H7 (cell line): ENCODE measurements around the gene LASP1. TPM values are rescaled to one million over a fixed set of nuclear protein-coding genes. Genes with fewer than 3 reads are reported as not detected.
A peak's percentile ranks its signal among the peaks of the same experiment; 100 is the strongest.
"Not testable (repeated sequence)": the region's sequence is repeated elsewhere in the genome, so short reads cannot be mapped to it uniquely, and the experiment has no call there.

Source experiments
- DNase-seq: peaks from one replicate; pipeline ENCODE4 v3.0.0; 2012
- H3K27me3 ChIP-seq: 2 replicates; pipeline ENCODE4 v1.6.0; 2011; ENCODE audit warnings: mild to moderate bottlenecking, low read length; ENCODE audit not compliant: control insufficient read depth, insufficient read depth
- H3K36me3 ChIP-seq: replicated peaks from 2 replicates; pipeline ENCODE4 v1.5.1; 2011; ENCODE audit warnings: low read length; ENCODE audit not compliant: control insufficient read depth, insufficient read depth
- H3K4me3 ChIP-seq: 2 replicates; pipeline ENCODE4 v1.5.1; 2011; ENCODE audit warnings: low read depth, mild to moderate bottlenecking, control low read depth, low read length, moderate library complexity; ENCODE audit not compliant: insufficient read depth
- total RNA-seq: library from RNA; depleted of rRNA; stranded (reverse); fragments of >200 nt; shearing (Covaris generic); gene quantifications from 2 replicates; pipeline ENCODE4 v1.2.3, GENCODE V29; 2014

Gene LASP1
- total RNA-seq, 1 experiment from 2014 or later, result 149 TPM

- H3K4me3 ChIP-seq, result no peak overlapping the region
- H3K36me3 ChIP-seq, result peaks cover 13% of the 10 kb centered on the region
- no peaks in the 10 kb centered on the region for H3K27me3 ChIP-seq
- DNase-seq, result no peak
Observed at GRCh38 chr17:38904892-38905291, 35.0 kb downstream of the LASP1 start.

DNA sequence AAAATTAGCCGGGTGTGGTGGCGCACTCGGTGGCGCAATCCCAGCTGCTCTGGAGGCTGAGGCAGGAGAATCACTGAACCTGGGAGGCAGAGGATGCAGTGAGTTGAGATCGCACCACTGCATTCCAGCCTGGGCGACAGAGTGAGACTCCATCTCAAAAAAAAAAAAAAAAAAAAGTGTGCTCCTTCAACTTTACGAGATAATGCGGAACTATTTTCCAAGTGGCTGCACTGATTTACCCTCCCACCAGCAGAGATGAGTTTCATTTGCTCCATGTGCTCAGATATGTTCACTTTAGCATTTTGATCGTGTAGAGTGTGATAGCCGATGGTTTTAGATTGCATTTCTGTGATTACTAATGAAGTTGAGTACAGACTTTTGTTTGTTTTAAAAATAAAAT is 35.5 kb downstream of the LASP1 start:
- H3K4me3 ChIP-seq, result no peak overlapping the region
- peaks cover 13% of the 10 kb centered on the region for H3K36me3 ChIP-seq
- no peak for DNase-seq
- H3K27me3 ChIP-seq, result no peaks in the 10 kb centered on the region

GRCh38 chr17:38906460-38907228 is 36.8 kb downstream of the LASP1 start:
- peak; percentile 36 for DNase-seq
- Histone ChIP-seq H3K27me3 (no peaks in the 10 kb centered on the region), H3K4me3 (no peak overlapping the region), H3K36me3 (peaks cover 11% of the 10 kb centered on the region)

DNA sequence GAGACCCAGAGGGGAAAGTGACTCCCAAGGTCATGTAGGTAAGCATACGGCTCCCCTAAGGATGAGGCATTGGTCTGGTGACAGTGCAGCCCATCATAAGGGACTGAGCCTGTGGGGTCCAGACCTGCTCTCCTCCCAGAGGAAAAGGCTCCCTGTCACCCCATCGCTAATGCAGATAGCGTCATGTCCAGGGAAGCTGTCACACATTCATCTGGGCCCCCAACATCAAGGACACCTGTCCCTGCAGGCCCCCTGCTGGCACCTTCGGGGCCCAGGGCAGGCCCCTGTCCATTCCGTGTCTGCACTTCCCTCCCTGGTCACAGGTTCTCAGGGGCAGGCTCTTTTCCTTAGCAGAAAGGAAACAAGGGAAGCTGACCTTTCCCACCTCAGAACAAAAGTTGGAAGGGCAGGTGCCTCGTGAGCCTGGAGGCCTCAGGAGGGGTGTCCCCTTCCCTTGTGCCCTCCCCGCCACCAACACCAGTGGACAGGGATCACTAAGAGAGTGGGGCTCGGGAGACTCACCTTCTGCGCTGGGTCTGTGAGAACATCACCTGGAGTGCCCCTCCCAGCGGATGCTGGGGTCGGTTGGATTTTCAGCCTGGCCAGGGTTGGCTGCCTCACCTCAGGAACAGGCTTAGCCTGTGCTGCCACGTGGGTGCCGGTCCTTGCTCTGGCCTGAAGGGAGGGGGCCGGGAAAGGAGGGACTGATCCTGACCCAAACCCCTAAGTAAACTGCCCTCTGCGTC is 38.2 kb downstream of the LASP1 start:
- peak; percentile 59 for DNase-seq
- H3K27me3 ChIP-seq, result no peaks in the 10 kb centered on the region
- H3K36me3 ChIP-seq, result peaks cover 12% of the 10 kb centered on the region
- H3K4me3 ChIP-seq, result no peak overlapping the region

DNA sequence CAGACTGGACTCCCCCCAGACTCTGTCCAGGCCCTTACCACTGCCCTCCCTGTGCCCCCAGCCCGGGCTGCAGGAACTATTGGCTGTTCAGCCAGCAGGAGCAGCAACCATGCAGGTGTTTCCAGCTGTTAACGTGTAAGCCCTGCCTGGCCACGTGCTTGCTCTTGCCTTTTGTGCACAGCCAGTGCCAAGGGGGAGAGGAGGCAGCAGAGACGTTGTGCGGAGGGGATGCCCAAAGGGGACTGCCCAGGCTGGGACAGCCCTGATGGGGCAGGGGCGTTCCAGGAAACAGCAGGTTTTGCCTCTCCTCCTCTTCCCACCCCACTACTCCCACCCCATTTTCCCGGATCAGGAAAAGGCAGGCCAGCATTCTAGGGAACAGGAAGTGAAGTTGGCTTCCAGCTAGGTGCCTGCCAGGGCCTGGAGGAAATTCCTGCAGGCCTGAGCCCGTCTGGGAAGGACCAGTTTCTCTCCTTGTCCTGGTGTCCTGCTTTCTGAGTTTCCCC is 38.9 kb downstream of the LASP1 start:
- peak; percentile 66 for DNase-seq
- Histone ChIP-seq H3K36me3 (peaks cover 7% of the 10 kb centered on the region), H3K4me3 (no peak overlapping the region), H3K27me3 (no peaks in the 10 kb centered on the region)

DNA sequence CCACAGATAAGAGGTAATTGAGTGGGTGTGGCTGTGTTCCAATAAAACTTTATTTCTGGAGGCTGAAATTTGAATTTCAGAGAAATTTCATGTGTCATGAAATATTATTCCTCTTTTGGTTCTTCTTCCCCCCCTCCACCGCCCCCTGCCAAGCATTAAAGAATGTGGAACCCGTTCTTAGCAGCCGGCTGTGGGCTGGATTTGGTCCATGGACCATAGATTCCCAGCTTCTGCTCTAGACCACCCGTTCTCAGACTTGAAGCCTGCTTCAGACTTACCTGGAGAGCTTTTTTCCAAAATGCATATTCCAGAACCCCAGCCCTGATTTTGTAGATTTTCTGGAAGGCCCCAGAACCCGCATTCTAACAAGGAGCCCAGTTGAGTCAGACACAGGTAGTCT is 40.5 kb downstream of the LASP1 start:
- Histone ChIP-seq H3K4me3 (no peak overlapping the region), H3K27me3 (no peaks in the 10 kb centered on the region), H3K36me3 (peaks cover 19% of the 10 kb centered on the region)
- DNase-seq, result no peak

DNA sequence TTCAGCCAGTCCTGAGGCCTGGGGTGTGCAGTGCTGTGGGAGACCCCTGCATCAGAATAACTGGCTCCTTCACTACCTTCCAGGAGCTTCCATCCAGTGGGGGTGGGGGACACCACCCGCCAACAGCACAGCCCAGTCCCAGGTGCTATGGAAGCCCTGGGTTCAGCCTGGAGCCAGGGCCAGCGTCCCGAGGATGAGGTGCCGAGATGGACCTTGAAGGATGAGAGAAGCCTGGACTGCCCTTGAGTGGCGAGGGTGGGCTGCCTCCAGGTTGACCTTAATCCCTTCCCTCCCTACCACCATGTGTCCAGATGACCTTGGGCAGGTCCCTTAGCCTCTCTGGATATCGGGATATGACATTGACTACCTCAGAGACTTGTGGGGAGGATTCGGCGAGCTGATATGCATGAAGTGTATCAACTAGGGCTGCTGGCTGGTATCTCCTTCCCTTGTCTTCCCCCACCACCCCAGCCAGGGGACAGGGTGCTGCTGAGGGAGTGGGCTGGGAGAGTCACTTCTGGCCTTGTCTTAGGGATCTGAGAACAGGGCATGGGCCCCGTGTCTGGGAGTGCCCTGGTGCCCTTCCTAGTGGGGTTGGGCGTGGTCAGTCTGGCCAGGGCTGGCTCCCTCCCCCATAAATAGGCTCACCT is 41.3 kb downstream of the LASP1 start:
- no peak overlapping the region for H3K4me3 ChIP-seq
- peaks cover 23% of the 10 kb centered on the region for H3K36me3 ChIP-seq
- H3K27me3 ChIP-seq, result no peaks in the 10 kb centered on the region
- peak; percentile 27 for DNase-seq

- H3K4me3 ChIP-seq, H3K27me3 ChIP-seq, DNase-seq: not testable (repeated sequence)
- H3K36me3 ChIP-seq, result peaks cover 23% of the 10 kb centered on the region
Observed at GRCh38 chr17:38911731-38912081, 41.8 kb downstream of the LASP1 start.

DNA sequence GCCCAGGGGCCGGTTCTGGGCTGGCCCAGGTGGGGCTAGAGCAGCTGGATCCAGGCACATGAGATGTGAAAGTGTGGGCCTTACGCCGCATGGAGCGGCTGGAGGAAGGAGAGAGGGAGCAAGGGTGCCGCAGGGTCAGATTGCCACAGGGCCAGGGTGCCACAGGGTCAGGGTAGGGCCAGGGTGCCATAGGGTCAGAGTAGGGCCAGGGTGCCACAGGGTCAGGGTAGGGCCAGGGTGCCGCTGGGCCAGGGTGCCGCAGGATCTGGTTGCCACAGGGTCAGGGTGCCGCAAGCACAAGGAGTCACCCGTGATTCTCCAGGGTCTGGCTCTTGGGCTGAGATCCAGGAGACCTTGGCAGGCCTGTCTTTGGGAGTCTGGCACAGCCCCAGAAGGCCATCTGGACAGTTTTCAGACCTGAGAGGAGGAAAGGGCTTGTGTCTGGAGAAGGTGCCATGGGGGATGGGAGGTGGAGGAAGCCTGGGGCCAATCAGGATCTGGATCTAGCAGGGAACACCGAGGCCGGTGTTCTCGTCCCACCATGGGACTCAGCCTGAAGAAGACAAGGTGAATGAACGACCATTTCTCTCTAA is 42.5 kb downstream of the LASP1 start:
- Histone ChIP-seq H3K36me3 (peaks cover 23% of the 10 kb centered on the region), H3K27me3 (no peaks in the 10 kb centered on the region), H3K4me3 (no peak overlapping the region)
- DNase-seq, result peak; percentile 27

GRCh38 chr17:38914741-38915638 is 45.1 kb downstream of the LASP1 start:
- peak; percentile 76 for DNase-seq
- Histone ChIP-seq H3K36me3 (peaks cover 32% of the 10 kb centered on the region), H3K27me3 (no peaks in the 10 kb centered on the region), H3K4me3 (no peak overlapping the region)

GRCh38 chr17:38915639-38915995 is 45.8 kb downstream of the LASP1 start:
- H3K27me3 ChIP-seq, result no peaks in the 10 kb centered on the region
- H3K36me3 ChIP-seq, result peaks cover 32% of the 10 kb centered on the region
- DNase-seq, result no peak
- no peak overlapping the region for H3K4me3 ChIP-seq

DNA sequence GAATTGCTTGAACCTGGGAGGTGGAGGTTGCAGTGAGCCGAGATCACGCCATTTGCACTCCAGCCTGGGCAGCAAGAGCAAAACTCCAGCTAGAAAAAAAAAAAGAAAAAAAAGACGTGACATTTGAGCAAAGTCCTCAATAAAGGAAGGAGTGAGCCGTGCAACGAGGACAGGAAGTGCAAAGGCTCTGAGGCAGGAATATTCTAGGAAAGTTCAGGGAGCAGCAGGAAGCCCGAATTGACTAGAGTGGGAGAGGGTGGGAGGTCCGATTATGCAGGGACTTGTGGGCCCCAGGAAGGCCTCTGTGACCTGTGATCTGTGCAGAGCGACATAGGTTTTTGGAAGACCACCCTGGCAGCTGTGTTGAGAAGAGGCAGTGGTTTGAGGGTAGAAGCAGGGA is 46.9 kb downstream of the LASP1 start:
- Histone ChIP-seq H3K27me3 (no peaks in the 10 kb centered on the region), H3K4me3 (no peak overlapping the region), H3K36me3 (peaks cover 30% of the 10 kb centered on the region)
- DNase-seq, result no peak

DNA sequence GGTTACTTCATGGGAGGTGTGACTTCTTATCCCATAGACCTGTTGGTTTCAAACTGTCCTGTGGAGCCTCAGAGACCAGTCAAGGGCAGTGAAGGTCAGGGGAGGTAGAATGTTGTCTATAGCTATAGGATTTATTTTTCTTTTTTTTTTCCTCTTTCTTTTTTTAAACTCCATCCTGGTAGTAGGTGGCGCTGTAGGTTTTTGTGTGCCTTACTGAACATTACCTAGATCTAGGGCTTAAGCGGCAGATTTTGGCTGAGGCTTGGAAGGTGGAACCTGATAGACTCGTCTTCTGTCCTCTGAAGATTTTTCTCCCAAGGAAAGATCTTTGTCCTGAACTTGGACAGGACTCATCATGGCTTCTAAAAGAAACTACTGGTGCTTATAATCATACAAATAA is 47.4 kb downstream of the LASP1 start:
- peak; percentile 49 for DNase-seq
- Histone ChIP-seq H3K27me3 (no peaks in the 10 kb centered on the region), H3K4me3 (no peak overlapping the region), H3K36me3 (peaks cover 30% of the 10 kb centered on the region)
